Mammary epithelial cell (primary cell): ENCODE results near the gene DCHS1.

Source experiments
- CTCF ChIP-seq, 2 donors: IDR thresholded peaks in 1 of 2; conservative IDR thresholded peaks in 1 of 2; 2 replicates each; pipeline ENCODE4 v1.5.1; 2011 to 2012; ENCODE audit warnings: inconsistent platforms in 2 of 2, low read length in 2 of 2, mild to moderate bottlenecking in 2 of 2, control low read depth in 1 of 2, low read depth in 1 of 2; ENCODE audit not compliant: insufficient read depth in 1 of 2; ENCODE audit errors: extremely low read depth in 1 of 2
- EZH2 ChIP-seq: IDR thresholded peaks from 2 replicates; pipeline ENCODE4 v1.6.1; 2012; ENCODE audit warnings: low read length, inconsistent platforms, borderline replicate concordance

GRCh38 chr11:6607190-6607795, 48.3 kb downstream of the DCHS1 start:
- TF ChIP-seq CTCF (conservative IDR thresholded peaks at IDR 0.05 in 1 of 2, IDR thresholded peaks at IDR 0.05 in 1 of 2; ENCODE audit: extremely low read depth in 1 of 2, insufficient read depth in 1 of 2, low read depth in 1 of 2, low read length in 2 of 2) = no peak
- TF ChIP-seq EZH2 = no peak
